ENCODE results near the gene SELENOM. TPM values are rescaled to one million over a fixed set of nuclear protein-coding genes. Genes with fewer than 3 reads are reported as not detected.

SELENOM gene, protein sequence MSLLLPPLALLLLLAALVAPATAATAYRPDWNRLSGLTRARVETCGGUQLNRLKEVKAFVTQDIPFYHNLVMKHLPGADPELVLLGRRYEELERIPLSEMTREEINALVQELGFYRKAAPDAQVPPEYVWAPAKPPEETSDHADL
- 278 TPM for polyA plus RNA-seq (2013, experiment 1 of 2)
- 285 TPM for polyA plus RNA-seq (2013, experiment 2 of 2)

DNA sequence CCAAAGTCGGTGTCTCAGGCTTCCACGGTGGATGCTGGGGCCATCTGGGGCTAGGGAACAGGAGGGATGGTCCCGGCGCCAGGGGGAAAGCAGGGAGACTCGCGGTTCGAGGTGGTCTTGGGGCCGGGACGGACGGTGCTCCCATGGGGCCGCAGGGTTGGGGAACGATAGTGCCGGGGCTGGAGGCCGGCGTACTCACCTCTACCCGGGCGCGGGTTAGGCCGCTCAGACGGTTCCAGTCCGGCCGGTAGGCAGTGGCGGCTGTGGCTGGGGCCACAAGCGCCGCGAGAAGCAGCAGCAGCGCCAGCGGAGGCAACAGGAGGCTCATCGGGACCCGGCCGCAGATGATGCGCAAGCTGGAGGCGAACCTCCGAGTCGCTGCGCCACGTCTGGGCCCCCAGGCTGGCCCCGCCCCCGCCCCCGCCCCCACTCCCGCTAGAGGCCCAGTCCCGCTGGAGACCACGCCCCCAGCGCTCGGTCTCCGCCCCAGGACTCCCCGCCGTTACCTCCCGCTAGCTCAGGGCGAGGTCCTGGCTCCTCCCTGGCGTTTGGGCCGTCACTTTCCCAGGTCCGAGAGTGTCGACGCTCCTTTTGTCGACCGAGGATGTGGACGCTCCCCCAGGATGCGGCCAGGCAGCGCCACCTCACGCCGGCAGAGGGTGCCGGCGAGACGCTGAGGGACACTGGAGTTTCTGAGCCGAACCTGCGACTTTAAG is at the start of gene SELENOM:
SELENOM (minus strand) TSS at position 391 of the 716 bp plus-strand sequence; CDS start at position 328, 63 bp downstream.
- no peaks in the 10 kb centered on the region for H3K27me3 ChIP-seq (ENCODE audit: control insufficient read depth in 1 of 2, insufficient read depth in 1 of 2, low read length in 2 of 2)
- peak within 1 kb of the TSS; percentile 77 to 95 for H3K4me3 ChIP-seq (ENCODE audit: insufficient read depth in 1 of 2, low read depth in 1 of 2, low read length in 2 of 2)
- H2BK120ac ChIP-seq (ENCODE audit: low read depth, low read length), result peak within 1 kb of the TSS; percentile 64
- peak within 1 kb of the TSS; percentile 53 to 88 for H2BK12ac ChIP-seq (ENCODE audit: low read length in 2 of 2)
- DNase-seq, result peak; percentile 99
- peak within 1 kb of the TSS; percentile 49 for H2BK5ac ChIP-seq (ENCODE audit: low read depth, low read length, poor library complexity, severe bottlenecking)
- H3K27ac ChIP-seq (ENCODE audit: low read length, poor library complexity, severe bottlenecking), result peak within 1 kb of the TSS; percentile 88
- peak within 1 kb of the TSS; percentile 96 for H3K18ac ChIP-seq (ENCODE audit: low read depth in 1 of 2, low read length in 2 of 2)
- peak within 1 kb of the TSS; percentile 96 for H4K91ac ChIP-seq (ENCODE audit: low read length)
- 2% methylated on average over 48 of the region's 67 CpGs for WGBS
- peak within 1 kb of the TSS; percentile 100 for H3K9ac ChIP-seq (ENCODE audit: low read length)
- H2AK5ac ChIP-seq (ENCODE audit: low read length, severe bottlenecking), result peak within 1 kb of the TSS; percentile 73
- H3K4me2 ChIP-seq (ENCODE audit: low read length, poor library complexity, severe bottlenecking), result peak within 1 kb of the TSS; percentile 75
- H3K36me3 ChIP-seq (ENCODE audit: control insufficient read depth in 1 of 2, insufficient read depth in 2 of 2, low read depth in 1 of 2, low read length in 2 of 2), result peaks cover 30 to 35% of the 10 kb centered on the region in 2 experiments
- H3K23ac ChIP-seq (ENCODE audit: low read length in 2 of 2), result peak within 1 kb of the TSS in 1 of 2 experiments; percentile 84
- peak within 1 kb of the TSS; percentile 80 for H4K8ac ChIP-seq (ENCODE audit: low read length)
- H2AFZ ChIP-seq (ENCODE audit: low read depth, low read length), result peak within 1 kb of the TSS; percentile 84
- no peaks in the 10 kb centered on the region for H3K9me3 ChIP-seq (ENCODE audit: control insufficient read depth, low read length)
- peaks cover 22% of the 10 kb centered on the region for H3K4me1 ChIP-seq (ENCODE audit: control insufficient read depth, insufficient read depth, low read depth, low read length)
- peak within 1 kb of the TSS; percentile 93 to 94 for H3K4ac ChIP-seq (ENCODE audit: low read depth in 1 of 2, low read length in 2 of 2)
- peak within 1 kb of the TSS in 1 of 2 experiments; percentile 99 for H3K14ac ChIP-seq (ENCODE audit: low read length in 2 of 2)
- H3K79me1 ChIP-seq (replicated peaks; ENCODE audit: low read length, poor library complexity, severe bottlenecking), result no peaks in the 10 kb centered on the region
- peak within 1 kb of the TSS; percentile 90 for H2BK15ac ChIP-seq (ENCODE audit: low read depth, poor library complexity, severe bottlenecking)

DNA sequence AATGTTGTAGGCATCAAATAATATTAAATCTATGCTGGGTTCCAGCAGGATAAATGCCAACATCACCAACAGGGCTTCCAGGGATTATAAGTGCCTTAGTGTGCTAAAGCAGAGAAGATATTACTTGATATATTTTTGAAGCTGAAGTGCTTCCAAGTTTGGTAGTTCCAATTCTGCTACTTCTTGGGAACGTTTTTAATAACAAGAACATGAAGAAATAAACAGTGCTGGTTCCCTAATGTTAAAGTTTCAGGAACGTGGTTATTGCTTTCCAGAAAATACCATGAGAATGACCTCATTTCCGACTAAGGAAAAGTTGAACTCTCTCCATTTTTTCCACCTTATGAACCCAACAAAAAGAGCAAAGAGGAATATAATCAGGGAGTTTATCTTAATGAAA is 48.1 kb upstream of the SELENOM start:
- H4K91ac ChIP-seq (ENCODE audit: low read length), result no peak overlapping the region
- H4K8ac ChIP-seq (ENCODE audit: low read length), result no peak overlapping the region
- H3K4me3 ChIP-seq (ENCODE audit: insufficient read depth in 1 of 2, low read depth in 1 of 2, low read length in 2 of 2), result no peak overlapping the region
- WGBS, result 0% methylated on average over 1 of the region's 3 CpGs
- no peak overlapping the region for H3K14ac ChIP-seq (ENCODE audit: low read length in 2 of 2)
- H3K4me2 ChIP-seq (ENCODE audit: low read length, poor library complexity, severe bottlenecking), result no peak overlapping the region
- H3K4me1 ChIP-seq (ENCODE audit: control insufficient read depth, insufficient read depth, low read depth, low read length), result no peaks in the 10 kb centered on the region
- no peak overlapping the region for H3K23ac ChIP-seq (ENCODE audit: low read length in 2 of 2)
- no peaks in the 10 kb centered on the region for H3K27me3 ChIP-seq (ENCODE audit: control insufficient read depth in 1 of 2, insufficient read depth in 1 of 2, low read length in 2 of 2)
- no peaks in the 10 kb centered on the region for H3K9me3 ChIP-seq (ENCODE audit: control insufficient read depth, low read length)
- H3K18ac ChIP-seq (ENCODE audit: low read depth in 1 of 2, low read length in 2 of 2), result no peak overlapping the region
- no peak overlapping the region for H2BK120ac ChIP-seq (ENCODE audit: low read depth, low read length)
- no peaks in the 10 kb centered on the region for H3K79me1 ChIP-seq (replicated peaks; ENCODE audit: low read length, poor library complexity, severe bottlenecking)
- H3K27ac ChIP-seq (ENCODE audit: low read length, poor library complexity, severe bottlenecking), result peak overlapping the region; percentile 10
- H2AK5ac ChIP-seq (ENCODE audit: low read length, severe bottlenecking), result no peak overlapping the region
- no peak overlapping the region for H3K4ac ChIP-seq (ENCODE audit: low read depth in 1 of 2, low read length in 2 of 2)
- H2BK5ac ChIP-seq (ENCODE audit: low read depth, low read length, poor library complexity, severe bottlenecking), result no peak overlapping the region
- H3K36me3 ChIP-seq (ENCODE audit: control insufficient read depth in 1 of 2, insufficient read depth in 2 of 2, low read depth in 1 of 2, low read length in 2 of 2), result no peaks in the 10 kb centered on the region
- H2BK12ac ChIP-seq (ENCODE audit: low read length in 2 of 2), result no peak overlapping the region
- H2AFZ ChIP-seq (ENCODE audit: low read depth, low read length), result no peak overlapping the region
- no peak overlapping the region for H2BK15ac ChIP-seq (ENCODE audit: low read depth, poor library complexity, severe bottlenecking)
- peak overlapping the region; percentile 55 for H3K9ac ChIP-seq (ENCODE audit: low read length)
- DNase-seq, result peak; percentile 54

DNA sequence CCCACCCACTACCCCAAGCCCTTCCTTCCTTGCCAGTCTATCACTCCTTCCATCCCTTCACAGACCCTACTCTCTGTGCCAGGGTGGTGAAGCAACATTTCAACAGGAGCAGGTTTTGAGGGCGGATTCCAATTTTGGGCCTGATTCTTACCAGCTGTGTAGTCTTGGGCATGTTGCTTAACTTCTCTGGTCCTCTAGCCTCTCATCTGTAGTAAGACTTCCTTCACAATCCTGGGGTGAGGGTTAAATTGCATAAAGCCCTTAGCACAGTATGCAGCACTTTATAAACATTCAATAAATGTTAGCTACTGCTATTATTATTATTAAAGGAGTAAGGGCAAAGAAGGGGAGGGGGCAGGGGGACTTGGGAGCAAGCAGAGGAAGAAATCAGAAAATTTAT is 47.6 kb upstream of the SELENOM start:
- 82% methylated on average over 1 of the region's 1 CpG for WGBS
- Histone ChIP-seq H3K18ac (ENCODE audit: low read depth in 1 of 2, low read length in 2 of 2) (no peak overlapping the region), H3K79me1 (replicated peaks; ENCODE audit: low read length, poor library complexity, severe bottlenecking) (no peaks in the 10 kb centered on the region), H2AFZ (ENCODE audit: low read depth, low read length) (no peak overlapping the region), H2BK12ac (ENCODE audit: low read length in 2 of 2) (peak overlapping the region in 1 of 2 experiments; percentile 53), H4K91ac (ENCODE audit: low read length) (peak overlapping the region; percentile 39), H3K4me2 (ENCODE audit: low read length, poor library complexity, severe bottlenecking) (no peak overlapping the region), H2BK15ac (ENCODE audit: low read depth, poor library complexity, severe bottlenecking) (no peak overlapping the region), H3K23ac (ENCODE audit: low read length in 2 of 2) (no peak overlapping the region), H3K9ac (ENCODE audit: low read length) (peak overlapping the region; percentile 55), H3K27ac (ENCODE audit: low read length, poor library complexity, severe bottlenecking) (no peak overlapping the region), H3K4ac (ENCODE audit: low read depth in 1 of 2, low read length in 2 of 2) (peak overlapping the region in 1 of 2 experiments; percentile 1), H2BK5ac (ENCODE audit: low read depth, low read length, poor library complexity, severe bottlenecking) (no peak overlapping the region), H3K9me3 (ENCODE audit: control insufficient read depth, low read length) (no peaks in the 10 kb centered on the region), H4K8ac (ENCODE audit: low read length) (peak overlapping the region; percentile 23), H2BK120ac (ENCODE audit: low read depth, low read length) (peak overlapping the region; percentile 61), H3K4me1 (ENCODE audit: control insufficient read depth, insufficient read depth, low read depth, low read length) (no peaks in the 10 kb centered on the region), H3K27me3 (ENCODE audit: control insufficient read depth in 1 of 2, insufficient read depth in 1 of 2, low read length in 2 of 2) (no peaks in the 10 kb centered on the region), H2AK5ac (ENCODE audit: low read length, severe bottlenecking) (peak overlapping the region; percentile 3), H3K4me3 (ENCODE audit: insufficient read depth in 1 of 2, low read depth in 1 of 2, low read length in 2 of 2) (no peak overlapping the region), H3K14ac (ENCODE audit: low read length in 2 of 2) (no peak overlapping the region), H3K36me3 (ENCODE audit: control insufficient read depth in 1 of 2, insufficient read depth in 2 of 2, low read depth in 1 of 2, low read length in 2 of 2) (no peaks in the 10 kb centered on the region)
- no peak for DNase-seq

DNA sequence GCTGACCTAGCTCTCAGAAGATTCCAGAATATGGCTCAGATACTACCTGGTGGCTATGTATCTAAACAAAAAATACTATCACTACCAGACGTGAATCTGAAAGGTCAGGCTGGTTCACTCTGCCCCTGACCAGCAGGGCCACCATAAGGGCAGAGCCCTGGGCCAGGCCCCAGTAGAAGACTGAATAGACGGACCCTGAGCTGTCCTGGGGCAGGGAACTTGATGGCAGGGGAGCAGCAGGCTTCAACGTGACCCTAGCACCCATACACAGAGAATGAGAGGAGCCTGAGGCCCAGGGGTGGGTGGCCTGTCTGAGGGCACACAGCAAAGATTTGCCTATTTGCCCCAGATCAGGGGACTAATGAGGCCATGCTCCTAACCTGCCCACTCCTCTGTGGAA is 46.0 kb upstream of the SELENOM start:
- no peak overlapping the region for H2BK15ac ChIP-seq (ENCODE audit: low read depth, poor library complexity, severe bottlenecking)
- 83% methylated on average over 3 of the region's 3 CpGs for WGBS
- DNase-seq, result no peak
- H3K27ac ChIP-seq (ENCODE audit: low read length, poor library complexity, severe bottlenecking), result no peak overlapping the region
- no peak overlapping the region for H3K4me3 ChIP-seq (ENCODE audit: insufficient read depth in 1 of 2, low read depth in 1 of 2, low read length in 2 of 2)
- H3K9me3 ChIP-seq (ENCODE audit: control insufficient read depth, low read length), result no peaks in the 10 kb centered on the region
- no peak overlapping the region for H2AFZ ChIP-seq (ENCODE audit: low read depth, low read length)
- no peak overlapping the region for H2AK5ac ChIP-seq (ENCODE audit: low read length, severe bottlenecking)
- no peak overlapping the region for H2BK120ac ChIP-seq (ENCODE audit: low read depth, low read length)
- H3K79me1 ChIP-seq (replicated peaks; ENCODE audit: low read length, poor library complexity, severe bottlenecking), result no peaks in the 10 kb centered on the region
- H3K9ac ChIP-seq (ENCODE audit: low read length), result no peak overlapping the region
- no peak overlapping the region for H2BK5ac ChIP-seq (ENCODE audit: low read depth, low read length, poor library complexity, severe bottlenecking)
- H3K18ac ChIP-seq (ENCODE audit: low read depth in 1 of 2, low read length in 2 of 2), result no peak overlapping the region
- no peak overlapping the region for H3K4ac ChIP-seq (ENCODE audit: low read depth in 1 of 2, low read length in 2 of 2)
- no peak overlapping the region for H3K14ac ChIP-seq (ENCODE audit: low read length in 2 of 2)
- H3K4me2 ChIP-seq (ENCODE audit: low read length, poor library complexity, severe bottlenecking), result no peak overlapping the region
- H3K23ac ChIP-seq (ENCODE audit: low read length in 2 of 2), result no peak overlapping the region
- no peak overlapping the region for H2BK12ac ChIP-seq (ENCODE audit: low read length in 2 of 2)
- H4K8ac ChIP-seq (ENCODE audit: low read length), result no peak overlapping the region
- no peak overlapping the region for H4K91ac ChIP-seq (ENCODE audit: low read length)
- no peaks in the 10 kb centered on the region for H3K36me3 ChIP-seq (ENCODE audit: control insufficient read depth in 1 of 2, insufficient read depth in 2 of 2, low read depth in 1 of 2, low read length in 2 of 2)
- H3K27me3 ChIP-seq (ENCODE audit: control insufficient read depth in 1 of 2, insufficient read depth in 1 of 2, low read length in 2 of 2), result no peaks in the 10 kb centered on the region
- H3K4me1 ChIP-seq (ENCODE audit: control insufficient read depth, insufficient read depth, low read depth, low read length), result no peaks in the 10 kb centered on the region

All from mesenchymal stem cell (in vitro differentiated cells and primary cell).